DMS114 treated with DMSO at 0.1 percent for 48 hours (cell line): ENCODE results near the gene AUH.

Experiments
- DNase-seq: peaks from one replicate; lab custom pipeline; 2025; ENCODE audit not compliant: unreplicated experiment; lab: John Stamatoyannopoulos, UW

AUH gene

DNA sequence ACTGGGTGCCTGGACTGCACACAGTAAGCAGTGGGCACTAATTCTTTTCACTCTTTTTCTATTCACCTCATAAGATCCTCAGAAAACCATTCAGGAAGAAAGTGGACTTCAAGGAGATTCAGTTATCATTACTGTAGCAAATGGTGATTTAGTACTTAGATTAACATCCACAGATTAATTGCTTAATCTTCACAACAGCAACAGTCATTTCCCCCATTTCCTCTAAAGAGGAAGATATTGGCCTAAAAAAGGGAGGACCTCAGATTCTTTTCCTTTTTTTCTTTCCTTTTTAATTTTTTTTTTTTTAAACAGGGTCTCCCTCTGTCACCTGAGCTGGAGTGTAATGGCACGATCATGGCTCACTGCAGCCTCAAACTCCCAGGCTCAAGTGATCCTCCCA lies 64.4 kb downstream of the AUH start:
- no peak for DNase-seq

DNA sequence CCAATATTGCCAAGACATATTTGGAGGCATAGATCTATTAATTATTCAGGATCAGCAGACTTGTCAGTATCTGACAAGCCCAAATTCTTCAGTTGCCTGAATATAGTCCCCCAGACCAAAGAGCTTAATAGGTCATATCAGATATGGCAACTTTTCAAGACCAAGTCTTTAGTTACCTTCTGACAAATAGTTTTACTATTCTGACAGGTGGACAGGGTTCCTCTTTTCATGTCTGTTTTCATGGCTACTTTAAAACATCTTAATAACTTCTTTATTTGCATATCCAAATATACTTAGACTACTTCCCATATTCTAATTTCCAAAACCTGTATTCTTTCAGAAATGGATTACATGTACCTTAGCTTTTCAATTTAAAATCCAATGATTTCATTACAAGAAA lies 65.4 kb downstream of the AUH start:
- DNase-seq, result no peak

DNA sequence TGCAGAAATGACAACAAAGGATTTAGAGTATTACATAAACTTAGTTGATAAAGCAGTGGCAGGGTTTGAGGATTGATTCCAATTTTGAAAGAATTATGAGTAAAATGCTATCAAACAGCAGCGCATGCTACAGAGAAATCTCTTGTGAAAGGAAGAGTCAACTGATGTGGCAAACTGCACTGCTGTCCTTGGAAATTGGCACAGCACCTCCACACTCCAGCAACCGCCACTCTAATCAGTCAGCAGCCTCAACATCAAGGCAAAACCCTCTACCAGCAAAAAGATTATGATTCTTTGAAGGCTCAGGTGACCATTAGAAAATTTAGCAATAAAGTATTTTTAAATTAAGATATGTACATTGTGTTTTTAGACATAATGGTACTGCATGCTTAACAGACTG lies 66.4 kb downstream of the AUH start:
- no peak for DNase-seq

DNA sequence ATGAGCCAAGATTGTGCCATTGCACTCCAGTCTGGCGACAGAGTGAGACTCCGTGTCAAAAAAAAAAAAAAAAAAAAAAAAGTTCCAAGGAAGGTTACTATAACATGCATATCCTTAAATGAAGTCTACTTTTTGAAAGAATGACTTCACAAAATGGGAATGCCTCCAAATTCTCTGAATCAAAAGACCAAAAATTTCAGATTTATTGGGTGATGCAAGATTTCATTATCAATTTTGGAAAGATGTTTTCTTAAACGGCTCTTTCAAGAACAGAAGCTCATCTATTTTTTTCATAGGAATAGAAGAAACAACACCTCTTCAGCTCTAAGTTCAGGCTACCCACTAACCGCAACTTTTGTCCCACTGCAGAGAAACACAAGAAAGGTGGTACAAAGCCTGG lies 69.9 kb downstream of the AUH start:
- no peak for DNase-seq

DNA sequence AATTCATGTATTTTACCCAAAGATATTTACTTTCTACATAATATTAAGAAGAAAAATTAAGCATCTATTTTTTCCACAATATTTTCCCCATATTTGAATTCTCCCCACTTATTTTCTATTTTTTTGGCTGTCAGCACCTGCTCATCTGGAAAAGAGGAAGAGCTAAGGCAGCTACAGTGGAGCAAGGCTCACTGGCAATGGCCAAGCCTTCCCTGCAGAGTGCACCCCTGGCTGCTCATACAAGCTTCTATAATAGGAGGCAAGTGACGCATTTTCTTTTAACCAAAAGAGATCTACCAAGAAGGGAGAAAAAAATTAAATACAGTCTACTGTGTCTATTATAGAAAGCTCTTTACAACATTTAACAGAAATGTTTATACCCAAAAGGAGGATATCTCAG lies 72.5 kb downstream of the AUH start:
- no peak for DNase-seq

DNA sequence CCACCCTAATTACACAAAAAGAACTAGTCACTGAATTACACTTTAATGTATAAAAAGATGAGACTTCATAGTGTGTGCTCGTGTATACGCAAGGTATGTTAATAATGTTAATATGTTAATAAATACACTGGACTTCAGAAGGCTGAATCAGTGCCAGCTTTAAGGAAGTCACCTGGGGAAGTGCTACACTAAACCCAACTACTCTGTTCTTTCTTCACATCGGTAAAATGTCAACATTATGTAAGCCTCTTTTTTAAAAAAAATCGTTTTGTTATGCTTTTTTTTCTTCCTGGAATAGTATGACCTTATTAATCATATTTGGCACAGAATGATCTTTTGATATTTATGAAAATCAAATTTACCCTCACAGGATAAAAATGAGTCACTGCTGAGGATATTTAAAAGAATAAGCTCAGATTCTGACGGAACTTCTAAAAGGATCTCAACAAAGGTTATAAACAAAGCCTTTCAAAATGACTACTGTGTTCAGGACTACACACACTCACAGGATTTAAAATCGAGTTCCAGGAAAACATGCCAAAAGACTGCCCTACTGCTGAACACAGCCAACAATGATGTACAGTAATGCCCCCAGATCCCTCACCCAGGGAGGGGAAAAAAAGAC lies 75.9 kb downstream of the AUH start:
- DNase-seq, result no peak

DNA sequence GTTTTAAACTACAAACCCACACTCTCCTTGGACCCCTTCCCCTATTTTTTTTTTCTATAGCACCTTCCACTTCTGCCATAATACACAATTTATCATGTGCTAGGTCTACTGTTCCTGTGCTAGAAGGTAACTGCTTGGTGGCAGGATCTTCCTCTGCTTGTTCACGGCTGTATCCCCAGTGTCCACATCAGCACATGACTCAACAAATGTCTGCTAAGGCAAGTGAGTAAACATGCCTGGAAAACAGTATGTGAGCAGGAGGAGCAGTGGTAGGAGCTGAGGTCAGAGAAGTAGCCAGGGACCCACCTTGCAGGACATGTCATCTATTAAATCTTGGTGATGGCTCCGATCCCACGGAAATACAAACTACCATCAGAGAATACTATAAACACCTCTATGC lies 79.4 kb downstream of the AUH start:
- no peak for DNase-seq

DNA sequence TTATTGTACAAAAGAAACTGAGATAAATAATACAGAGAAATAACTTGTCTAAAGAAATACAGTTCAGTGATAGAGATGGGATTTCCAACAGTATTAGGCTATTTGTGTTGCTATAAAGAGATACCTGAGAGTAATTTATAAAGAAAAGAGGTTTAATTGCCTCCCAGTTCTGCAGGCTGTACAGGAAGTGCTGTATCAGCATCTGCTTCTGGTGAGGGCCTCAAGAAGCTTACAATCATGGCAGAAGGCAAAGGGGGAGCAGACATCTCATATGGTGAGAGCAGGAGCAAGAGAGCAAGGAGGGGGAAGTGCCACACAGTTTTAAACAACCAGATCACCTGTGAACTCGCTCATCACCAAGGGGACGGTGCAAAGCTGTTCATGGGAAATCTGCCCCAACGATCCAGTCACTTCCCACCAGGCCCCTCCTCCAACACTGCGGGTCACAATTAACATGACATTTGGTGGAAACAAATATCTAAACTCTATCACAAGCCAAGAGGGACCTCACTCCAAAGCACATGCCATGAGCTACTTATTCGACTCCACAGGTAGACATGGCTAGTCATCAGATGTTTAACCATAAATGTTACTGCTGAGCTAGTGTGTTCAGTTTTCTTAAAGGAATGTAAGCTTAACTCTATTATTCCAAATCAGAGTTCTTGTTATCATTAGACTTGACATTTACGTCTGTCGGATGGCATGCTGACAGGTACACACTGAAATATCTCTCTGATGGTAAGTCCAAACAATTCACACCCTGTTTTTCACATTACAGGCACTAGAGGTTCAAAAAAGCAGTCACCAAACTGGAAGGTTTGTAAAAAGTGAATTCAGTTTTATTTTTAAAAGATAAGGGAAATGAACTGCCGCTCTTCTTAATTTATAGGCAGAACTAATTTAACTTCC lies 82.2 kb downstream of the AUH start:
- no peak for DNase-seq

DNA sequence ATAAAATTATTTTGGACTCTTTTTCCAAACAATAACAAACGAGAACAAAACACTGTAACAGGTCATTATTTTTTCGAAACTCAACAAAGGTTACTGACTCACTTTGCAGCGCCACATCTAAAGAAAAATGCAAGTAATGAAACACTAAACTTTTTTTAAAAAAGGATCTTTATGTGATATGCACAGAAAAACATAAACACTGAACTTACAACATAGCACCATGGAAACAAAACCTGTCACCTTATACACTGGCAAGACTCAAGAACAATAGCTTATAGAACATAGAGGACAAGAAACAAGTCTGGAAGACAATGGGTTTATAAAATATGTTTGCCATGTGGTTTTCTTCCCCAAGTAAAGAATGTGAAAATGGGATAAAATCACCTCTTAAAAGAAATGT lies 85.2 kb downstream of the AUH start:
- DNase-seq, result no peak

DNA sequence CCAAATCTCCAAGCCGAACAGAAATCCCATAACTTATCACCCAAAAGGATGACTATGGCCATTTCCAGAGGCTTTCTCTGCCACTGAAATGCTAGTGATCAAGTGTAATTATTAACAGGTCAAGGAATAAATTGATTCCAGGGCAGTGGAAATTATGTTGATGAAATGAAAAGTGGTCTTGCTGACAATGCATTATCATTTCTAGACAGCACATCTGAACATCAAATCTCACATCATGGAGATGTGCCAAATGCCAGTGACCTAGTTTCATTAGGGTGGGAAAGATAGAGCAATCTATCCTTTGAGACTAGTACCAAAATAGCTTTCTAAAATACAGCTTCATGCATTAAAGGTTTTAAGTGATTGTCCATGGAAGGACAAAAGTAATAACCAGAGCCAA lies 86.1 kb downstream of the AUH start:
- no peak for DNase-seq

DNA sequence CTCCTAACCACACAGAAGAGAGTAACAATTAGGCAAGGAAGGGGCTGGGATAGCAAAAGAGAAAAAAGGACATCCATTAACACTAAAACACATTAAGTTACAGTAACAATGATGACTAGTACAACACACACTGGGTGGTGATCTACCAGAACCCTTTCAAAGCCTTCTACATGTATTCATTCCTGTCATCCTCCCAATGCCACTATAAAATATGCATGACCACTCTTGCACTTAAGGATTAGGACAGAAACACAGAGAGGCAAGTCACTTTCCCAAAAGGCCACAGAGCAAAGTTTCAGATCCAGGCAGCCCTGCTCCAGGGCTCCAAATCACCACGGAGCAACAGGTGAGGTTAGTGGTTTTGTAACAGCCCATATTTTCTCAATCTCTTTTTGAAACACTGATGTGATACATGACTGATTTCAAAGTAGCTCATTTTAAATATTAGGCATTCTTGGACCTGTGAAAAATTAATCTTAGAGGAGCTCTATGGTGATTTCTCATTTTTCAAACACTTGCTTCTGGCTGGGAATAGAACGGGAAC lies 86.7 kb downstream of the AUH start:
- no peak for DNase-seq

DNA sequence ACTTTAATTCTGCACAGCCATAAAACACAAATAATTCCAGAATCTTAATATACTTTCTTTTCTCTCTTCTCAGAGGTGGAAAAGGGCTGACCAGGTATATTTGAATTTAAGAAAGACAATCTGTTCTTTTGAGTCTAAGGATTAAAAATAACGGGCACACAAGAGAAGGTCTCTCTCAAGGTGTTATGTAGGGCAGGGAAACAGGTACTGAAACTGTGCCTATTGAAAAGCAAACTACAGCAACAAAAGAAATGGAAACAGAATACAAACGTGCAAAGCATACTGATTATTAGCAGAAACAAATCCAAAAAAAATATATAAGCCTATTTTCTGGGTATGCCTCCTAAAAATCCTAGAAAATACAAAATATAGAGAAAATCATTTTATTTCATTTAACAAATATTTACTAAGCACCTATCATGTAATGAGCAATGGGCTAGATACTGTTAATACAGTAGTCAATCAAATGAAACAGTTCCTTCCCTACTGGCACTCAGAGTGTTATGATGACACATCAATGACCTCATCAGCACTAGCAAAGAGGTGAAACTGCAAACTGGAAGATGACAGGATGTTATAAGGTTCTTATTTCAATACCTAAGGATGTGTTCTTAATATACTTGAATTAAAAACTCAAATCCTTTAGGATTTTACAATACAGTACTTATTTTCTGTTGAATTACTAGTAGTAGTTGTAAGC lies 87.7 kb downstream of the AUH start:
- DNase-seq, result no peak

DNA sequence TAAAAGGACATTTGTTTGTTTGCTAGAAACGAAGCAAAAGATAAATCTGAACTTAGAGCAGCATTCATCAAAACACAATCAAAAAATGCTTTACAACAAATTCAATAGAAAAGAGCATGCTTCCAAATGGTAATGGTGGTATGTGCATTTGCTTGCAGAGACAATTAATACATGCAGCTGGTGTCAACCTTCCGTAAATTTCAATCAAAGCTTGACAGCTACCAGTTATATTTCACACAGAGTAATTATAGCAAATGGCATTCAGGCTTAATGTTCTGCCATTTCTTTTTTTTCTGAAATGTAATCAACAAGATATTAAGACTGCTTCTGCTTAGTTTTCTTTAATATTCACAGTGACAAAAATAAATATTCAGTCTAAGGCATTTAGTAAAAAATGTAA lies 90.6 kb downstream of the AUH start:
- no peak for DNase-seq

DNA sequence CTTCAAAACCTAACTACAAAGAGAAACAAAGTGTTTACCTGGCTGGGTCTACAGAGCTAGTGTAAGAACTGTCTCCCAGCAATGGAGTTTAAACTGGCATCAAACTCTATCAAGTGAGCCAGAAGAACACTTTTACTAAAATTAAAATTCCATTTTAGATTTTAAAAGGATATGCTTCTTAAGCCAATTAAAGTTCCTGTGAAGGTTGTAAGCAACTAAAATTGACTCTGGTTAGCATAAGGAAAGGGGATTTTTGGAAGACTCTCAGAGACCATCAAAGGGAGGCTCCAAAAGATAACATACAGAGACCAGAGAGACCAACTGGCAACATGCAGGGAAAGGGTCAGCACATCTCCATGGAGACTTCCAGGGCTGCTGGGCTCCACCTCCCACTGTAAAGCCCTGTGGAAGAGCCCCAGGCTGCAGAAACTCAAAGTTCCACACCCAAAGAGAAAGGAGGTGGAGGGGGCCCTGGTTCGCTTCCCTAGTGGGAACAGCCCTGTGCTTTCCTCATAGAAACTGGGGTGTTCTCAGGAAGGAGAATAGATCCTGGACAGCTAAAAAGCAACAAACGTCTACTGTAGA lies 91.7 kb downstream of the AUH start:
- DNase-seq, result no peak

DNA sequence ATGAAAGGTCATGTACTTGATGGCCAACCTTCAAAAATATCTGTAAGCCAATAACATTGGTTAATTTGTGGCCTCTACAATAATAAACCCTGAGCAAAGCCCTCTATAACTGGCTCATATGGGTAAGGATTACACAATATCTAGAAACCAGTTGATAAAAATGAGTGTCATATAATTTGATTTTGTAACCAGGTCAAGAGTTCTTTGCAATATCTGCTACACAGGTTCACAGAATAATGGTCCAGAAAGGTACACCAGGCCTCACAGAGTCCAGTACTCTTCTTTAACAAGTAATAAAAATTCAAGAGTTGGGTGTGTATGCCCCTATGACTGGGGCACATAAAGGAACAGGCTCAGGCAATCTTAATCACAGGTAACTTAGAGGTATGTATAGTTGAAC lies 95.3 kb downstream of the AUH start:
- DNase-seq, result no peak

DNA sequence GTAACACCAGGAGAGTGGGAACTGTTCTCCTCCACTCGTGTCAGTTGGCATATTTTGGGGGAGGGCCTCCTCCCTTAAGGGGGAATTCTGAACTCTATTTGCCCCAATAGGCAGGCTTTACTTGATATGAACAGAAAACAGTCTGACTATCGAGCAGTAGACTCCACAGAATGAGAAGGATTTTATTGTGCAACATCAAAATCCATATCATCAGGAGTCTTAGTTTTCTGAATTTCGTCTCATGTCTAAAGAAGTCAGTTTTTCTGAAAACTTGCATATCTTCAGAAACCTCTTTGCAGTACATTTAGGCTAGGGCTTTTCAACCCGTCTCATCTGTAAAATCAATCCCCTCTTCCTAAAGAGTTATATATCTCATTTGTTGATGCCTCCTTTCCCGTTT lies 96.2 kb downstream of the AUH start:
- DNase-seq, result no peak

DNA sequence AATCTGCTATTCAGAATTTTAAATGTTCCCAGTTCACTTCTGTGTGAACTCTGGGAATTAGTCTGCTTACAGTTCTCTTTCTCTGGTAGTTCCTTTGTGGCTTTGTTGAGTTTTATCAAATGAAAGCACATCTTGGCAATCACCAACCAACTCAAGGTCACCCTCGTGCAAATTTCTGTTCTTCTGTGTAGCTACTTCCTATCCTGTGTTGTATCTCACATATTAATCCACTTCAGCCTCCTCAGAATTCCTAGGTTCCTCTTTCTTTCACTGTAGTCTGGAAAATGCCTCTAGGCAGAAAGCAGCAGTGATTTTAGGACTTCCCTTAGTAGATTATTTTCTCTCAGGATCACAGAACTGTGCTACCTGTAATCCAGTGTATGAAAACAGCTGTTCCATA lies 100.3 kb downstream of the AUH start:
- DNase-seq, result no peak

DNA sequence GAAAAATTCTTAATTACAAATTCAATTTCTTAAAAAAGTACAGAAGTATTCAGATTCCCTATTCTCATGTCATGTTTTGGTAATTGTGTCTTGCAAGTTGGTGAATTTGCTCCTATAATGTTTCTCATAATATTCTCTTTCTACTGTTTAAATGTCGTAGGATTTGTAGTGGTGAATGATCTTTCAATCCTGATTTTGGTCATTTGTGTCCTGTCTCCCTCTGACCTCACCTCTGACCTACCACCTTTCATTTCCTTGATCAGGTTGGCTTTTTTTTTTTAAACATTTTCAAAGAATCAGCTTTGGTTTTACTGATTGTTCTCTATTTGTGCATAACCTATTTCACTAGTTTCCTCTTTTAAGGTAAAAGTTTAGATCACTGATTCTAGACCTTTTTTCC lies 102.6 kb downstream of the AUH start:
- DNase-seq, result no peak

DNA sequence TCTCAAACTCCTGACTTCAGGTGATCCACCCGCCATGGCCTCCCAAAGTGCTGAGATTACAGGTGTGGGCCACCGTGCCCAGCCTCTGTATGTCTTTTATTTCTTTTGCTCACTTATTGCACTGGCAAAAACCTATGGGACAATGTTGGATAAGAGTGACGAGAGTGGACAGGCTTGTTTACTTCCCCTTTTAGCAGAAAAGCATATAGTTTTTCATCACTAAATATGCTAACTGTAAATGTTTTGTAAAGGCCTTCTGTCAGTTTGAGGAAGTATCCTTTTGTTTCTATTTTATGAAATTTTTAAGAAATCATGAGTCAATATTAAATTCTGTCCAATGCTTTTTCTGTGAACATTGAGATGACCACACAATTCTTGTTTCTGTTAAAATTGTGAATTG lies 103.3 kb downstream of the AUH start:
- no peak for DNase-seq

DNA sequence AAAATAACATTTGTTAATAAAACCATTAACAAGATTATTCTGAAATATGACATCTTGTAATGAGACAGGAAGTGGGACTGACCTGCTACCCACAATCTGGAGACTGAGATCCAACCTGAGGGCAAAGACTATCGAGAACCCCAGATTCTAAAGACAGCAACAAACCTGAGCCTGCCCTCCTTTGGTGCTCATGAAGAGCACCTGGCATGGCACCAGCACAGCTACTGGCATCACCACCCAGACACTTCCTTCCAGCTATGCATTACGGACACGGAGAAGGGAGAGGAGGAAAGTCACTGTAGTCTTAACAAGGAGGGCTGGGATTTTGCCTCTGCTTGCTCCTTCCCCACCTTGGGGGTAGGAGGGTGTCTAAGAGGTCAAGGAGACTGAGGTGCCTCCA lies 105.5 kb downstream of the AUH start:
- DNase-seq, result no peak

DNA sequence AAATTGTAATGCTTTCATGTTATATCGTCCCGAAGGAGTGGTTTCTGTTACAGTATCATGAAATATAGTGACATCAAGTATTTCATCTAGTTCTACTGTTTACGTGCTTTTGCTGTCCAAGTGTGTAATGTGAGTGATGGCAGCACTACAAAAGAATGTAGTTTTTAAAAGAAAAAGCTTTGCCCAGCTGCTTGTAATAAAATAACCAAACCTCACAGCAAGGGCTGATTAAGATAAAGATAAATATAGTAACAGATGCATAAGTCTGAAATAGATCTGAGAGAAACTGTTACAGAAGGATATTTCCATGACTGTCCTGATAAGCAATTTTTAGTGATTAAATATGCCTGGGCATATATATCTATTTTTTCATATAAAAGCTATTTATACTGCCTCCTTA lies 106.4 kb downstream of the AUH start:
- no peak for DNase-seq

DNA sequence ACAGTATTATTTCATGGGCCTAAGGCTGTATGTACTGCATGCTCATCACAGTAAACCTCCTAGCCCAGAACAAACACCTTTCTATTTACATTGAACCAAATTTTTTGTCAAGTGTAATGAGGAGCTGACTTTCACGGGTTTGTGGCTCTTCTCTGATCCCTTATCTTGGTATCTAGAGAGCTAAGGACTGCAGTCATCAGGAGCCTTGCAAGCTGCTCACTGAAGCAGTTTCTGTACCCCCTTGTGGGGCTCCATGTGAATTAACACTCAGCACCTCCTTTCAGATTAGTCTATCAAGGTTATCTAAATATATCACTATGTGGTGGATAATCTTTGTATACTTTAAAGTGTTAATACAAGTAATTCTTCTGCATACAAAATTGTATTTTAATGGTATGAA lies 108.2 kb downstream of the AUH start:
- DNase-seq, result no peak
